GM18520 (cell line): ENCODE measurements around the gene BCAR3.
"Not testable (repeated sequence)": the region's sequence is repeated elsewhere in the genome, so short reads cannot be mapped to it uniquely, and the experiment has no call there.

ENCODE experiments used
- ATAC-seq: cut with Tn5 transposase; IDR thresholded peaks from one replicate; pipeline ENCODE4 v1.9.1; 2021; ENCODE audit not compliant: unreplicated experiment

Gene BCAR3

DNA sequence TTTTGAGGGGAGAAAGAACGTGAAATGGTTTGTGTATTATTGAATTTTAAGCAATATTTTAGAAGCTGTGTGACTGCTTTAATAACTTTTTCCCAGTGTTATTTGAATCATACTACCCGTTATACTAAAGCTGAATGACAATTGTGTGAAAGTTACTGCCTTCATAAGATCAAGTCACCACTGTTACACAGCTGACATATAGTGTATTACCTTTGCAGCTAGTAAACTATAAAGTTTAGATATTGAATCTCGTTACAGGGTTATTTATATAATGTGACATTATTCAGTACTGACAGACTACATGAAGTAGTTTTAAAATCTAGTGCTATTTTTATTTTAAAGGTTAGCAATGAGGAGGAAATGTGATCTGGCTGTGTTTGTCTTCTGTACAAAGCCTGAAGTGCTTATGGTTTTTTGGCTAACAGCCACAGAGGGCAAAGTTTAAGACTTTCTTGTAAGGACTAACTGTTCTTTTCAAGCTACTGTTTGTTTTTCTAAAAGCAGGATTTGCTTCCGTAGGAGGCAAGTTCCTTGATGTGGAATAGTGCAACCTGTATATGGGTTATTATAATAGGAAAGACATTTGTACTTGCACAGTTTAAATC is 127.6 kb downstream of the BCAR3 start:
- ATAC-seq, result not testable (repeated sequence)

DNA sequence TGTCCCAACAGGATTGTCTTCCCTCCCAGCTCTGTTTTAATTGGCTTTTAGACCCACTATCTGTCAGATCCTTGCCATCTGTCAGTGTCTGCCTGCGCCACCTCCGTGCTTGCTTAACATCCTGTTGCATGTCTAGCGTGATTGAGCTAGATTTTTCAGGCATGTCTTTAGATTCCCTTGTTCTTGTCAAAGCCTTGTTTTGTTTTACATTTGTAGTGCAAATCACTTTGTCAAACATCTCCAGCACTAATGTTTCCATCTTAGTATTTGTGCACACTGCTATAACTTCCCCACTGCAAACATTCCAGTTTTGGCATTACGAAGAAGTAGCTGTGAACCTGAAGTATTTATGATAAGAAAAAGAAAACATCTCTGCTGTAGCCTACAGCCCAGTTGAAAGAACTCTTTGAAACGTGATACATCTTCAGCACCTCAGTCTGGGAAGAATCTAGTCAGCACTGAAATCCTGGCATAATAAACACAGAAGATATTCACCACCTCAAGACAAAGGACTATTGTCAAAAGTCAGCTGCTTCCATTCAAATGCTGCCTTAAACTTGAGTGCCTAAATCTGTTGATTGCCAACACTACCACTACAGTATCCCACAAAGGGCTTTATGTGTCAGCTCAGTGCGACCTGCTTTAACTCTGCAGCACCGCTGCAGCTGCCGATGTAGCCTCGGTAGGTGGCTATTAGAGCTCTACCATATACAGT is 128.7 kb downstream of the BCAR3 start:
- no peak for ATAC-seq

DNA sequence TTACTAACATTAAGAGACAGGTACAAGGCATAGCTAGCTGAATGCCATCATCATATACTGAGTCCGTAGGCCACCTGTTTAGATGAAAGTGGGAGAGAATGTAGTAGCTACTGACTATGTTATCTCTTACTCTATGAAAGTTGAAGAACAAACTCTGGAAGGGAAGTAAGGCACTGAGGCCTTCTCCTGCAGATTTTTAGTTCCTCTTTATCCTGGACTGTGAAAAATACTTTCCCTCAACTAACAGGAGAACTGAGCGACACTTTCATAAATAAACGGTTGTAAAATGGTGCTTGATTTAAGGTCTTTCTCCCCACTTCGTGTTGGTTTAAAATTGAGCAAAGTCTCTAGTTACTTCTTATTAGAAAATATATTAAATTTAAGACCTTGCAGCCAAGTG is 131.8 kb downstream of the BCAR3 start:
- ATAC-seq, result no peak

DNA sequence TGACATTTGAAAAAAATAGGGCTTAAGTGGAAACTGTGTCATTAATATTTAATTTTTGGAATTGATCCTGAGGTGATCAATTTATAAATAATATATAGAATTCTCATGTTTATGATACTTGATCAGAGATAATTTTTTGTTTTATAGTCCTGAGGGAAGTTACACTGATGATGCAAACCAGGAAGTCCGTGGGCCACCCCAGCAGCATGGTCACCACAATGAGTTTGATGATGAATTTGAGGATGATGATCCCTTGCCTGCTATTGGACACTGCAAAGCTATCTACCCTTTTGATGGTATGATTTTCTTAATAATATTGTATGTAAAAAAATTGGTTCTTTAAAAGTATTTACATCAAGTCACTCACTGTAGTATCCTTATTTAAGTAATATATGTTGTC is 132.5 kb downstream of the BCAR3 start:
- no peak for ATAC-seq

DNA sequence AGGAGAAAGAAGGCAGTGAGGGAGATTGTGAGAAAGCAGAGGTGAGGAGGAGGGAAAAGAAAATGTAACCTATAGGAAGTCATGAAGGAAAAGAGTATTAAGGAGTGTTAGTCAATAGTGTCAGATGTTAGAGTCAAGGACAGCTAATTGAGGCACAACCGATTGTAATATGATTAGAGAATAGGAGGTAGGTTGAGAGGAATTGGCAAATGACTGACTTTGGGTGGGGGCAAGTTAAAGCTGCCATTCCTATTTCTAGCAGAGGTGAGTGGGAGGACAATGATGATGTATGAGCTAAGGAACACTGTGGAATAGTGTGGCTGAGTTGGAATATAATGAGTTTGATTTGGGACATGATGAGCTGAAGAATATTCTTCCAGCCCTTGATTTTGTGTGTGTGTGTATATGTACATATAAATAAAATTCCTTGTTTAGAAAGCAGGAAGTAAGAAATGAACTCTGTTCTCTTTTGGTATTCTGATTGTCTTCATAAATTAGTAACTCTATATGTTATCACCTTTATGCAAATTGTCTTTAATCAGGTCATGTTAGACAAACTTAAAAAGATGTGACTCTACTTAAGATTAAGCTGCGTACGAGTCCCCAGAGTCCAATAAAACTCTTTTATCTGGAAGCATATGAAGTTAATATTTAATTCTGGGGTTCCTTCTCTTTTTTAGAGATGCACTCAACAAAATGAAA is 135.3 kb downstream of the BCAR3 start:
- no peak for ATAC-seq

DNA sequence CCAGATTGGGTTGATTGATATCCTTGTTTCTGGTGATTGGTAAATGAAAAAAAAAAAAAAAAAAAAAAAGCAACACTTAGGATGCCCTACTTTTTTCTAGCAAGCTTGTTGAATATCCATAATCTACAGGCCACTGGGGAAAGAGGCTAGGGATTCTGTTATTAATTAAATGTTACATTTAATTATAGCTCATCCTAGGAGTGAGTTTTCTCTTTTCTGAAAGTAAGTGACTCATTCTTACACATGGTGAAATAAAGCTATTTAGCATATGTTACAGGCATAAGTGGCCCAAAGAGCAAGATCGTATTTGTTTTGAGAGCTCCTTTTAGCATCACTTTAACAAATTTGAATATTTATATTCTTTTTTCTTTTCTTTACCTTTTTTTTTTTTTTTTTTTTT is 139.2 kb downstream of the BCAR3 start:
- ATAC-seq, result no peak

DNA sequence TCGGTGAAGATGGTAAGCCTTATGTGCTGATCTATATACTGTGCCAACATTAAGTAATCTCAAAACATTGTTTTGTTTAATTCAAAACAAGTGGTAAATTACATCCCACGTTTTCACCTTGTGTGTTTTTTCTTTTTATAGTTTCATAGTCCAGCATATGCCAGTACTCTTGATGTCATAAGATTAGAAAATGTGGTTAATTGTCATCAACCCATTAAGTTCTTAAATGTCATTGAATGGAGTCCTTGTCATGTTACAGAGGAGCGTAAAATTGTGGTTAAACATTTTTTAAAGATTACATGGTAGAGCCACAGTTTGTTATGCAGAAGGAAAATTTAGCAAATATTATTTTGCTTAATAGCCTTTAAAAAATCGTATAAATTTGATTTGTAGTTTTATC is 140.6 kb downstream of the BCAR3 start:
- no peak for ATAC-seq

DNA sequence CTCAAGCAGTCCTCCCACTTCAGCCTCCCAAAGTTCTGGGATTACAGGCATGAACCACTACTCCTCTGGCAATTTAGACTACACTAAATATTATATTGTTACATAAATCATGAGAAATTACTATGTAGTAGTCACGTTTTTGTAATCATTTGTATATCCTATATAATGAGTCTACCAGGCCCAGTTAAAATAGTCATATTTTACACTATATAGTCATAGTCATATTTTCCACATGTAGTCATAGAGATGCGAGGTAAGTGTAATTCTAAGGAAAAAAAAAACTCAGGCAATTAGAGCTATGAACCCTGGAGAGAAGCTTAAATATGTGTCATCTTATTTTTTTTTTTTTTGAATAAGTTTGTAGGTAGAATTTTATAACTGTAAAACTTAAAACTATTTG is 143.7 kb downstream of the BCAR3 start:
- ATAC-seq, result no peak

DNA sequence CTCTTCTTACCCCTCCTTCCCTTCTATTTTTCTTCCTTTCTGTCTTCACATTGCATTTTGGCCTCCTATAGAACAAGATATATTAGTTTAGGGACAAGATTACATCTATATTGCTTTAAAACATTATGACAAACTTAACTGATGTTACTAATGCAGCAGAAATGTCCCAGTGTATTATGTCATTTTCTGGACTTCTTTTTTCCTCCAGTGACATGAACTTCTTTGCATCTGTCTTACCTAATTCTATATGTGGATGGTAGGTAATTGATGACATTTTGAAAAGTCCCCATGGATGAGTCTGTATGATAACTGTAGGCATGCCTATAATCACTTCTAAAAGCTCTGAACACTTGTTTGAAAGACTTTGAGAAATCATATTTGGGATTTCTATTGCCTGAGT is 144.2 kb downstream of the BCAR3 start:
- no peak for ATAC-seq

DNA sequence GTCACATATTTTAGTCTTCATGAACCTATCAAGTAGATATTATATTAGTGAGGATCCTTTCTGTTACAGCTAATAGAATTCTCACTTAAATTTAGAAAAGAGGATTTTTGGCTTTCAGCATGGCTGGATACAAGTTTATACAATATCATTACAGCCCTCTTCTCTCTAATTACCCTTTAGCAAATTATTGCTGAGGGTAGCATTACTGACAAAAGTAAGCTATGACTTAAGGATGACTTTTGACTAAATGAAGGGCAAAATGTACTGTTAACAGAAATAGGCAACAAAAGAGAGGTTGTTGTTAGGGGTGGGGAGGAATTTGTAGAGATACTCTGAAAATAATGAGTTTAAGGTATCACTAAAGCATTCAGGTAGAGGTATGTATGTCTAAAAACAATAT is 148.0 kb downstream of the BCAR3 start:
- no peak for ATAC-seq

DNA sequence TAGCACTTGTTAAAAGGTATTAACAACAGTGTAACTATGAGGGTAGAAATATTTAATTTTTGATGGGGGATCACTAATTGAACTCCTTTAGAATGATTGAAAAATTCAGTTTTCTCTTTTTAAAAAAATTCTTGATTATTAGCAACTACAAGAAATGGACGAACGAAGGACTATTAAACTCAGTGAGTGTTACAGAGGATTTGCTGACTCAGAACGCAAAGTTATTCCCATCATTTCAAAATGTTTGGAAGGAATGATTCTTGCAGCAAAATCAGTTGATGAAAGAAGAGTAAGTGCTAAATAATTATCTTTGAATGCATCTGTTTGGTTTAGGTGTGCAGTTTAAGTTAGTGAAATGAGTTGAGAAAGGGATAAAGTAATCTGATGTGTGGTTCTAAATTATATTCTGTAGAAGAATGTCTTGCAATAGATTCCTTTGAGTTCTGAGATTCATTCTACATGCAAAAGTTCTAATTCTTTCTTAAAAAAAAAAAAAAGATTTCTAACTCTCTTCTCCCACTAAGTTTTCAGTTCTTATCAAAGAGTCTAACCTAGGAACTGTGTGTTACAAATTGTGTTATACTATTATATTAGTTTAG is 148.8 kb downstream of the BCAR3 start:
- ATAC-seq, result no peak

DNA sequence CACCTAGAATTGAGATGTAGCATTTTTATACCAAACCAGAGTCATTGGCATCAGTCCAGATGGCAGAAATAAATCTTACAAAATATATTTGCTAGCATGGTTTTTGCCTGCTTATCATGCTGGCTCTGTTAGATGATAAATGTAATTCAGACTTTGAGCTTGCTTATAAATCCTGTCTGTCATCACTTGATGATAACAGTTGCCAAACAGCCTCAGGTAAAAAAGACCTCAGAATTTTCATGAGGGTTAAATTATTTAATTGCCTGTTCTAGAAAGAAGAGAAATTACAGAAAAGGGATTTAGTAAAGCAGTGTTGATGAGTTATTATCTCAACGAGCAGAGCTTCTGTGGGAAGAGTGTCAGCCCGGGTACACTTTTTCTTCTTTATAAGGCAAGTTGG is 150.4 kb downstream of the BCAR3 start:
- ATAC-seq, result no peak

DNA sequence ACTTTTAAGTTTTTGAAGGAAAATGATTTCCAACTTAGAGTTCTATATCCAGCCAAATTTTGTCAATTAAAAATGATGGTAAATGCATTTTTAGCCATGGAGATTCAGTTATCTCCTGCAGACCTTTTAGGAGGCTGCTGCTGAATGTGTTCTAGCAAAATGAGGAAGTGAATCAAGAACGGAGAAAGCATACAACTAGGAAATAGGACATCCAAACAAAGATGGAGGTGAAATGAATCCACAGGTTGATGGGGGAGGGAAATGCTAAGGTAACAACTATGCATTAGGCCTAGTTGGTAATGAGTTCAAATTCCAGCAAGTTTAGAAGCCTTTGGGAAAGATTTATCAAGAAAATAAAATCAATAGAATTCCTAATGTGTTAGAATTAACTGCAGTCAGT is 153.2 kb downstream of the BCAR3 start:
- no peak for ATAC-seq

DNA sequence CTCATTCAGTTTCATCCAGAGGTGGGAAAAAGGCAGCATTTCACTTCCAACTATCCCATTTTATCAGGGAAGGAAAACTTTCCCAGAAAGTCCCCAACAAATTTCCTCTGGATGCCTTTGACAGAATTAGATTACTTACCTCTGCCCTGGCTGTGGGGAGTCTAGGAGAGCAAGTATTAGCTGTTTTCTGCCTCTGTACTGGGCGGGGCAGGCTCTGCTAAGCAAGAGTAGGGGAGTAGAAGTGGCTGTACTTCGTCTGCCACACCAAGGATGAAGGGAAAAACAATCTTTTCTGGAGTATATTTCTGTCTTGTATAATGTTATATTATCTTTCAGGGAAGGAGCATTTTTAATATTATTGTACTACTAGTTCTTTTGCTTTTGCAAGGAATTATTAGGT is 155.2 kb downstream of the BCAR3 start:
- no peak for ATAC-seq

DNA sequence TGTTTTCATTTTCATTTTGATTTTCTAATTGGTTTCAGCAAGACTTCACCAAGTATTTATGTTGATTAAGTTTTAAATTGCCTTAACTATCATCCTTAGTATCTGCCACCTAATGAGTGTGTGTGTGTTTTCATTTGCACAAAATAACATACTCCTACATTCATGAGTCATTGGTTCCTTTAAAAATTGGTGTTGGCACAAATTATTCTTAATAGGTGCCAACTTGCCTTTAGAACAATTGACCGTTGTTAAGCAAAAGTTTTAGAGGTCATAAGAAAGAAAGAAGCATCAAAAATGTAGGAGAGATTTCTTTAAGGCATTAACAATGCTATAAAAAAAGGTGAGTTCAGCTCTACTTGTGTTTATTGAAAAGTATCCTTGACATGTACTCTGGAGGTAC is 156.2 kb downstream of the BCAR3 start:
- no peak for ATAC-seq

DNA sequence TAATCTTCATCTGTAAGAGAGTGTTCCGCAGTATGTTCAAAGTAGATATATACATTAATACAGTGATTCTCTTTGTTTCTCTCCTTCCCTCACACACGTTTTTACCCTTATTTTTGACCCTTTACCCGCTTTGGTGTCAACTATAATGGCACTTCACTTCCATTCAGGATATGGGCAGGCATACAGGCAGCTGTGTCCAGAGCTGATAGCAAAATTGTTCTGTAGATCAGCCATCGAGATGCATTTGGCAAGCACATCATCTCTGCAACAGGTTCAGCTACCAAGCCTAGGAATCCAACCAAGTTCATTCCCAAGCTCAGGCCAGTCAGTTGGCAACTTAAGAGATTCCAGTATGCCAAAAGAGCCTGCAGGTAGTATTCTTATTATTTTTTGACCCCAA is 158.9 kb downstream of the BCAR3 start:
- no peak for ATAC-seq

DNA sequence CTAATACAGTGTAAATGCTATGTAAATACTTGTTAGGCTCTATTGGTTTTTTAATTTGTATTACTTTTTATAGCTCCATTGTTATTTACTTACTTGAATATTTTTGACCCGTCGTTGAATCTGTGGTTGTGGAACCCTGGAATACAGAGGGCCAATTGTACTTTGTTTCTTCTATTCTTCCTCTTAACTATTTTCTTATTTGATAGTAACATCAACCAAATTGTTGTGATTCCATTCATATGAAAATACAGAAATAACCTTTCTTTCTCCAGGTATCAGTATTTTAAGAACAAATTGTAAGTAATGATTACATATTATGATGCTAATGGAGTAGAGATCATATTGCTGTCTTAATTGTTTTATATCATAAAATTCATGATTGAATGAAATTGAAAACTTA is 160.0 kb downstream of the BCAR3 start:
- no peak for ATAC-seq

DNA sequence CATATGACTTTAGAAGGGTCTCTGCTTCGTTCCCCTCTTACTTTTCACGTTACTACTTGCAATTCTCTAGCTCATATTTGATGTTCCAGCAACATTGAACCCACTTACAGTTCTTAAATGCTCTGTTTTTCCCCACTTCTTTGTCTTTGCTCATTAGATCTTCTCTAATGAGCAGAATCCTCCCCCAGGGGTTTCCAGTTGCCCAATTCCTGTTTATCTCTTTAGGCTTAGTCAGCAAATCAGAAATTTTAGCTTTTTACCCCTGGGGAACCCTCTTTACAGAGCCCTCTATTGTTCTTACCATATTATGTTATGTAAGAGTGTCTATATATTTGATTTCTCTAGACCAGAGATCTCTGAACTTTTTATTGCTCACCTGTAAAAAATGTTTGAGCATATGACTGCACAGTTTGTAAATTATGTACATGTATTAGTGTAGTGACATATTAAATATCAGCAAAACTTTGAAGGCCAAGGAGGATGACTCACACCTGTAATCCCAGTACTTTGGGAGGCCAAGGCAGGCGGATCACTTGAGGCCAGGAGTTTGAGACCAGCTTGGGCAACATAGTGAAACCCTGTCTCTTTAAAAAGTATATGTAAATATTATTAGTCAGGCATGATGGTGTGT is 162.3 kb downstream of the BCAR3 start:
- no peak for ATAC-seq

DNA sequence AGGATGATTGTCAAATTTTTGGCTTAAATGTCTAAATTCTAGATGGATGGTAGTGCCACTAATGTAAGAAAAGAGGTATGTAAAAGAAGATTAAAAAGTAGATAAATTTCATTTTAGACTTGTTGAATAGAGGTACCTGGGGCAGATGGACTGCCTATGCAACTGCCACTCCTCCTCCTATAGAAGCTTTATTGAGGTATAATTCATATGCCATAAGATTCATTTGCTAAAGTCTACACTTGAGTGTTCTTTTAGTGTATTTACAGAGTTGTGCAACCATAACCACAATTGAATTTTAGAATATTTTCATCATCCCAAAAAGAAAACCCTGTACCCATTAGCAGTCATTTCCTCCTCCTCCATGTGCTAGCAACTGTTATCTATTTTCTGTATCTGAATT is 163.1 kb downstream of the BCAR3 start:
- ATAC-seq, result no peak

DNA sequence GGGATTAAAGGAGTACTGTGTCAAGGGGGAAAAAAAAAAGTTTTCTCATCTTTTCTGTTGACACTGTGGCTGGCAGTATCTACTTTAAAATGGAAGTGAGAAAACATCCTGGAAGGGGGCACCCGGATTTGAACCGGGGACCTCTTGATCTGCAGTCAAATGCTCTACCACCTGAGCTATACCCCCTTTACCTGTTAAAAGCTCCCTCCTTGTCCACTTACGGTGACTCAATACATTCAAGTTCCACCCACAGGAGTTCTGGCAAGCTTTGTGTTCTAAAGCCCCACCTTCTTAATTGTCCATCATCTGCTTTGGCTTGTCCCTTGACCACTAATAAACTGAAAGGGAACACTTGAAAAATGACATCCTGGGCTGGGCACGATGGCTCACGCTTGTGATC is 165.5 kb downstream of the BCAR3 start:
- no peak for ATAC-seq
